GM21786 (cell line): ENCODE data around the gene FAM3A.
A peak's percentile ranks its signal among the peaks of the same experiment; 100 is the strongest.
"Not testable (repeated sequence)": the region's sequence is repeated elsewhere in the genome, so short reads cannot be mapped to it uniquely, and the experiment has no call there.

Experiments used
- ATAC-seq: cut with Tn5 transposase; IDR thresholded peaks from one replicate; pipeline ENCODE4 v1.9.1; 2021; ENCODE audit not compliant: unreplicated experiment

The FAM3A gene, protein sequence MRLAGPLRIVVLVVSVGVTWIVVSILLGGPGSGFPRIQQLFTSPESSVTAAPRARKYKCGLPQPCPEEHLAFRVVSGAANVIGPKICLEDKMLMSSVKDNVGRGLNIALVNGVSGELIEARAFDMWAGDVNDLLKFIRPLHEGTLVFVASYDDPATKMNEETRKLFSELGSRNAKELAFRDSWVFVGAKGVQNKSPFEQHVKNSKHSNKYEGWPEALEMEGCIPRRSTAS

DNA sequence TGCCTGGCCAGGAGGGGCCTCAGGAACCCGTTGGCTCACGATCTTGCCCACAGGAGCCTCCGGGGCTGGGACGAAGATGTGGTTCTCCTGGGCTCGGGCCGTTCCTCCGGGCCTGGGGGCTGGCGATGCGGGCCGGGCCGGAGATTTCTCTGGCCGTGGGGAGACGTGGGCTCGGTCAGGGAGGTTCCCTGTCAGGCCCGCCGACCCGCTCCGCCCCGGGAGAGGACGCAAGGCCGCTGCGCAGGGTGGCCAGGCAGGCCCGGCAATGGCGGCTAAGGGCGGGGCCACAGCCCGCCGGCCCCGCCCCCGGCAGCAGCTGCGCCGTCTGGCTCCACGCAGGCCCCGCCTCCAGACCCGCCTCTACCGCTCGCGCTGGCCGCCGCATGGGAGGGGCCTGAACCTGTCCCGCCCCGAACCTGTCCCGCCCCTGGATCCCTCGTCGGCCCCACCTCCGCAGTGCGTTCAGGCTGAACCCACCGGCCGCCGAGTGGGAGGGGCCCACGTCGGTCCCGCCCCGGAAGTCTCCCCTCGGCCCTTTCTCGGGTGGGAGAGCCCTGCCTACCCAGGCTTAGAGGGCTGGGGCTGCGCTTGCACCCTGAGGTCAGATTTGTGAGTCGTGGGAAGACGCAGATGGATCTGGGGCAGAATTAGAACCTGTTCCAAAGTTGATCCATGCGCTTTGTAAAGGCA is at the start of gene FAM3A:
FAM3A (minus strand) TSS at position 267 of the 690 bp plus-strand sequence. CDS start 460 bp downstream, outside the sequence.
- peak; percentile 84 for ATAC-seq

DNA sequence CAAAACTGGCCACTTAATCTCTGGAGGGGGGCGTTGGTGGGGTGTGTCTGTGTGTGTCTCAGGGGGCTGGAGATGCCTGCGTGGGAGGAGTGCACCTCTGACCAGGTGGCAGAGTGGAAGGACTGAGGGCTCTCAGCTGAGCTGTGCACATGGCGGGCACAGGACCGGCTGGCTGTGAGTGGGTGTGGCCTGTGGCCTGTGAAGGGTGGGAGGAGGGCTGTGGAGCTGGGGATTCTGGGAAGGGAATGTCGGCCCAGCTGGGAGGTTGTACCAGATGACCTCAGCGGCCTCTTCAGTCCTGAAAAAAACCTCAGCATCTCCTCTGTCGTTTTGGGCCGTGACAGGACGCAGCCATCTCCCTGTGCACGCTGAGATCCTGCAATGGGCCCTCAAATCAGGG is 46.3 kb upstream of the FAM3A start:
- ATAC-seq: not testable (repeated sequence)

DNA sequence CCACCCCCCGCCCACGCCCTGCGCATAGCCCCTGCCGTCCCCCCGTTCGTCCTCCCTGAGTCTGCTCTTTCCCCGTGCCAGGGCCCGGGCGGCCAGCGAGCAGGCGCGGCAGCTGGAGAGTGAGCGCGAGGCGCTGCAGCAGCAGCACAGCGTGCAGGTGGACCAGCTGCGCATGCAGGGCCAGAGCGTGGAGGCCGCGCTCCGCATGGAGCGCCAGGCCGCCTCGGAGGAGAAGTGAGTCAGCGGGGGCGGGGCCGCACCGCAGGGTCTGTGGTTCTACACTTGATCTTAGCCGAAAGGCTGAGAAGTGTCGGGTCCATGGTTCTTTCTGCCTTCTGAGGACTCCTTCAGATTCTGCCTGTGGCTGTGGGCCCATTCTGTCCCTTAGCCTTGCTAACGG is 44.3 kb upstream of the FAM3A start:
- not testable (repeated sequence) for ATAC-seq

DNA sequence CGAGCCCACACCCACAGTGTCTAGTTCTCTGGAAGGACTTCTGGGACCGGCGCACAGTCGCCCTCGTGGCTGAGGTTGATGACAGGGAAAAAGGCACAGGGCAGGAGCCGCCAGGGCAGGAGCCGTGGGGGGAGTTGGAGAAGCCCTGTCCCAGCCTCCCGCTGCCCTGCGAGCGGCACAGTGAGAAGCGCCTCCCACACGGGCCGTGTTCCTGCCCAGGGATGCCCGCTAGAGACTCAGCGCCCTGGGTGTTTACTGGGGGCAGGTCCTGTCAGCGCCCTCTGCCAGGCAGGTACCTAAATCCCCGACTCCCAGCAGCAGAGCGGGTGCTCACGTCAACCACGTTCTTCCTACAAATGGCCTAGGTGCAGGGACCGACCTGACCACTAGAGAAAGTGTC is 42.9 kb upstream of the FAM3A start:
- not testable (repeated sequence) for ATAC-seq

DNA sequence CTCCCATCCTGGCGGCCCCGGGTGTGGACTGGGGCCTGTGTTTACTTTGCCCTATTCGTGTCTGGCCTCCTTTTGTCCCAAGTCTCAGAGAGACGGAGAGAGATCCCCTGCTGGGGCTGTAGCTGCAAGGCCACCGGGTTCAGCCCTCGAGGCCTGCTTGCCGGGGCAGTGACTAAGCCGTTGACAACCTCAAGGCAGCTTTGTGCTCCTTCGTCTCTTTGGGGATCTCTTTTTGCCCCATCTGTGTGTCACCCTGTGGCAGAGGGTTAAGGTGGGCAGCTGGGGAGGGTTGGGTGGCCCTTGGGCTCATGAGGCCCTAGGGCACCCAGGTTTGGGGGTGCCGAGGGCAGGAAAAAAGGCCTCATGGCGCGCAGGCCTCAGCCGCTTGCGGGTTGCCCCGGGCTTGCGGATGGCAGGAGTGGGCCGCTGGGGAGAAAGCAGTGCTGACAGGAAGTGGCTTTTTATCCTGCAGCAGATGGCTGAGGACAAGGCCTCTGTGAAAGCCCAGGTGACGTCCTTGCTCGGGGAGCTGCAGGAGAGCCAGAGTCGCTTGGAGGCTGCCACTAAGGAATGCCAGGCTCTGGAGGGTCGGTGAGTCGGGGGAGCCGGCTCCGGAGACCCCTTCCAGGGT is 42.1 kb upstream of the FAM3A start:
- not testable (repeated sequence) for ATAC-seq

DNA sequence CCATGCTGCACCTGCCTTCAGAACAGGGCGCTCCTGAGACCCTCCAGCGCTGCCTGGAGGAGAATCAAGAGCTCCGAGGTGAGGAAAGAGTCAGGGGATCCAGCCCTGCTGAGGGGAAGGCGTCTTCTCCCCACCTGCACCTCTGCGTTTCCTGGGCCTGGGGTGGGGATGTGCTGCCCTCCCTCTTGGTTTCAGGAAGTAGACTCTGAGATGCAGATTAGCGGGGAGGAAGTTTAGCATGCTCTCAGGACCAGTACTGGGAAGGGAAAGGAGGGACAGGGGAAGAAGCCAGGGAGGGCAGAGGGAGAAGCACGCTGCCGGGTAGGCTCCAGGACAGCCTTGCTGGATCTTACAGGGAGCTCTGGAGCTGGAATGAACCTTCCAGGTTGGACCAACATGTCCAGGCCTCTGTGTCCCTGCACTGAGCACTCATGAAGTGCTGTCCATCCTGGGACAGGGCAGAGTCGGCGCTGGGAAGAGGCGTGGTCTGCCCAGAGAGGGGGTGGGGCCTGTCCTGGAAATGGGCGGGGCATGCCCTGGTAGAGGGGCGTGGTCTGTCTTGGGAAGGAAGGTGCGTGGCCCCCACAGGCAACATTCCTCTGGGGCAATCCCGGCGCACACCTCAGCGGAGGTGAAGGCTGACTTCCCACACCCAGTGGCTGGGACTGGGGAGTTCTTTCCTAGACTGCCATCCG is 36.2 kb upstream of the FAM3A start:
- not testable (repeated sequence) for ATAC-seq

DNA sequence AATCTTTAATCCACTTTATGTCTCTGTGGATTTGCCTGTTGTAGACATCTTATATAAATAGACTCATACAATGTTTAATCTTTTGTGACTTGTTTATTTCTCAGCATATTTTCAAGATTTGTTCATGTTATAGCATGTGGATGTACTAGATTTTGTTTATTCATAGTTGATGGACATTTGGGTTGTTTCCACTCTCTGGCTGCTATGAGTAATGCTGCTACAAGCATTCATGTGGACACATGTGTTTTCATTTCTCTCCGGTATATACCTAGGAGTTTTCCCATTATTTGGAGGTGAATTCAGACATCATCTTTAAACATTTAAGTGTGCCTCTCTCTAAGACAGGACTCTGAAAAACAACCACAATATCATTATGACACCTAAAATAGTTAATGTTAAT is 33.7 kb upstream of the FAM3A start:
- ATAC-seq: no peak

DNA sequence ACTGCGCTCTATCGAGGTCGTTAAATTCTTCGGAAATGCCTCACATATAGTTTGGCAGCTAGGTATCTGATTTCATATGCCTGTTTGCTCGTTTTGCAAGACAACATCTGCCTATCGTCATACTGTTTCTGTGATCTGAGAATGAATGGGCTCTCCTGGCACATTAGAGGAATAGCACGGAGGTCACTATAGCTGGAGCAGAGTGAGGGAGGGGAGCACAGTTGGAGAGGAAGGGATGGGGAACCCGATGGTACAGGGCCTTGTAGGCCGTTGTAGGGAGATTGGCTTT is 31.9 kb upstream of the FAM3A start:
- no peak for ATAC-seq

DNA sequence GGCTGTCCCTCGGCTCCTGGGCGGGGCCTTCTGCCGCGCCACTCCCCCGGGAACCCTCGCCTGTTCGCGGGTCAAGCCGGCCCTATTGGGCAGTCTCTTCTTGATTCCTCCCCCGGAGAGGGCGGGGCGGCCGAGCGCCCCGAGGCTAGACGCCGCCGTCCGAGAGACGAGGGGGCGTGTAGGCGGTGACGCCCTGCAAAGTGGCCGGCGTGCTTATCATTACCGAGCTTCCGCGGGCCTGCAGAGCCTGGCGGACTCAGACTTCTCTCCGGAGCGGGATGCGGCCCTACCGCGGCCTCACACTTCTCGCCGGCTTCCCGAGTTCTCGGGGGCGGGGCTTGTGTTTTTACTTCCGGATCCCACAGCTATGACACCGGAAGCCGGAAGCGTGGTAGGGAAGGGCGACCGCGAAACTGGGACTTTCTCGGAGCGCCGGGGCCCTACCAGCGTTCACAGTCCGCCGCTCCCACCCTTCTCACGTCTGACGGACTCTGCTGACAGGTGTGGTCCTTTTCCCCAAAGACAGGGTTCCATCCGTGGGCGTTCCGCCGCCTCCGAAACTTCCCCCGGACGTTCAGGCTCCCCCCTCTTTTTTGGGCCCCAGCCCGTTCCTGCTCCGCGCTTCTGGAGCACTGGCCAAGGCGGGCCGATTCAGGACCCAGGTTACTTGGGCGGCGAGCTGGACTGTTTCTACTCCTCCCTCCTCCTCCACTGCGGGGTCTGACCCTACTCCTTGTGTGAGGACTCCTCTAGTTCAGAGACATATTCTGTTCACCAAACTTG is 31.4 kb upstream of the FAM3A start, which contains the start of gene IKBKG:
IKBKG (plus strand) TSS at position 376 of the 783 bp plus-strand sequence. CDS start 4,383 bp downstream, outside the sequence.
- peak; percentile 71 for ATAC-seq

DNA sequence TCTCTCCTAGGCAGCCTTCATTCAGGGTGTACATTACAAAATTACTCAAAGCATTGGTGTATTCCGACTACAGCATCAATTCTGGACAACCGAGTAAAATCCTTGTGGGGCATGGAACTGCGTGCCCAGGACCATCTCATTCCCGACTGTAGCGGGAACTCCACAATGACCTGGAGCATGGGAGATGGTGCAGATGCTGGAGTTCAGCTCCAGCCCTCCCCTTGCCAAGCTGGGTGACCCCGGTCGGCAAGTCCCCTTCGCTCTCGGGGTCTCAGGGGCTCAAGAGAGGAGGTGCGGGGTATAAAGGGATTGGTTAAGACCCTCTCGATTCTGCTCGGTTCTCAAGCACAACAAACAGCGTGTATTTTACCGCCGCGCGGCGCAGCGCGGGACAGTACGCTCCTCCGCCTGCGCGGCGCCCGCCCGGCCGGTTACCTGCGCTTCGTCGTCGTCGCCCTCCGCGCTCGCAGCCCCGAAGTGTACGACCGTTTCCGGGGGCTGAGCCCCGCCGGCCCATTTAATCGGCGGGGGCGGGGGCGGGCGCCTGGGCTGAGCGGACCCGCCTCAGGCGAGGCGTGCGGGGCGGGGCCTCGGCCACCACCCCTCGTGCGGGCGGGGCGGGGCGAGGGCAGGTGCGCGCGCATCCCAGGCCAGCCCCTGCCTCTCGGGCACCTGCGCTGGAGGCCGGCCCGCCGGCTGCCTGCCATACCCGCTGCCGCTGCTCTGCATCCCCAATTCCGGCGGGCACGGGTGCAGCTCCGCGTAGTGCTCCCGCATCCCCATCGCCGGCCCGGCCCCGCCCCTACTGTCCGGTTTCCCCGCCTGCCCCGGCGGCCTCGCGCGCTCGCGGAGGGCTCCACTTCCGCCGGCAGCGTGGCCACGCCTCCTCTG is 30.6 kb upstream of the FAM3A start, which contains the start of gene G6PD:
G6PD (minus strand) TSS at position 493 of the 891 bp plus-strand sequence. CDS start 691 bp downstream, outside the sequence.
- peak; percentile 33 for ATAC-seq

DNA sequence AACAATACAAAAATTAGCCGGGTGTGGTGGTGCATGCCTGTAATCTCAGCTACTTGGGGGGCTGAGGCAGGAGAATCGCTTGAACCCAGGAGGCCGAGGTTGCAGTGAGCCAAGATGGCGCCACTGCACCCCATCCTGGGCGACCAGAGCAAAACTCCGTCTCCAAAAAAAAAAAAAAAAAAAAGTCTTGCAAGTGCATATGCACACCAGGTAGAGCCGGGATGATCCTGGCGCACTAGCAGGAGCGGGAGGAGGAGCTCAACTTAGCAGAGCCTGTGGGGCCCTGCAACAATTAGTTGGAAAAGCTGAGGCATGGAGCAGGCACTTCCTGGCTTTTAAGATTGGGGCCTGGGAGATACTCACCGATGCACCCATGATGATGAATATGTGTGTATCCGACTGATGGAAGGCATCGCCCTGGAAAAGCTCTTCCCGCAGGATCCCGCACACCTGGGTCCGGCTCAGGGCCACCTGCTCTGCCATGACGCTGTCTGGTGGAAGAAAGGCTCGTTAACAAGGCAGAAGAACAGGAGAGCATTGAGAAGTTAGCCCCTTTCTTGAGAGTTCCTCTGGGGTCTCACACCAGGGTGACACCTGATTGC is 29.7 kb upstream of the FAM3A start:
- no peak for ATAC-seq

DNA sequence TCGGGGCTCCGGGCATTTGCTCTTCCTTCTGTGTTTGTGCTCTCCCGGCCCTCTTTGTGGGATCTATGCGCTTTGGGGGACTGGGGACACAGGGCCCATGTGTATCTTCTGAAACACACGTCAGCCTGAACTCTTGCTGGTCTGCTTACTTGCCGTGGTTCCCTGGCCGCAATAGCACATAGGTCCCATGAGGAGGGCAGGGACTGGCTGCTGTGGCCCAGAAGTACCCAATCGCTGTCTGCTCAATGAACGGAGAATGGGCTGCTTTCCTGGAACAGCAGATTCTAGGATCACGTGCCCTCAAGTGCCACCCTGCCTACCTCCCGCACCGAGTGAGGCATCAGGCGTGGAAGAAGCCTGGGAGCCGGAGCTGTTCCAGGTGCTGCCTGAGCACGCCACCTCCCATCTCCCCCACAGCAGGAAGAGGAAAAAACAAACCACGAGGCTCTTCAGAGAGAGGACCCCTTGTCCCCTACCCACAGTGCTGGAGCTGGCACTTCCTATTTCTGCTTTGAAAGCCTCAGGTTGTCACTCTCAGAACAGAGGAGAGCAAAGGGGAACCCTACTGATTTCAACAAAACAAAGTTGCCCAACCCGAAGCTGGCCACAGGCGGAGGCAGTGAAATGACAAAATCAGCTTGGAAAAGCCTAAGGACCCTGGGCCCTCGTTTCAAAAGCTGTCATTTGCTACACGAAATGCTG is 26.8 kb upstream of the FAM3A start:
- ATAC-seq: no peak

DNA sequence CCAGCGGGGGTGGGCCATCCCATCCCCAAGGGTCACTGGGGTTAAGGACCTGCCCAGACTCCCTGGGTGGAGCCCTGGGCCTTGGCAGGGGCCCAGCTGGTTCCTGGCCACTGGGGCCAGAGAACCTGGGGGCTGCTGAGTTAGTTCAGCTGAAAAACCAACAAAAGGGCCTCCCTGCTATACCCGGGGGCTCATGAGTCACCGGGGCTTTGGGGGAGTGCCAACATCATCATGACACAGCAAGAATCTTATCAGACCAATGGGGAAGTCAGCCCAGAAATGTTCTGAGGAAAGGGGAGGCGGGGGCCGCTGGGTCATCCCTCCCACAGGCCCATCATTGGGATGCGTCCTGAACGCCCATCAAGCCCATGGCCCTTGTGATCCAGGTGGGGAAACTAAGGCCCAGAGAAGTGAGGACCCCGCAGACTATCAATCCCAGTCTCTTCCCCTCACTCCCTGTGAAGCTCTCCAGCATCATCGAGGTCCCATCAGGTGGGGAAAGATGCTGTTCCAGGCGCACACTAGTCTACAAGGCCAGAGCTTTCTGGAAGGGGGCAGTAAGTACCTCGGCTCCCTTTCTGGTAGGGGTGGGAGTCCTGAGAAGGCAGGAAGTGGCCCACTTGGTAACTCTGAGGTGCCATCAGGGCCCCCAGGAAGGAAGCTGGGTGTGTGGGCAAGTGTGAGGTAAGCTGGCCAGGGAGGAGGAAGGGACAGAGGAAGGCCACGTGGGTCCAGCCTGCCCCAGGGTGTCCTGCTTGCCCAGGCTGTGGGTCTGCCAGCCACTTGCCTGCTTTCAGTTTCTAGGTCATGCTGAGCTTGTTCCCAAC is 26.1 kb upstream of the FAM3A start:
- no peak for ATAC-seq

DNA sequence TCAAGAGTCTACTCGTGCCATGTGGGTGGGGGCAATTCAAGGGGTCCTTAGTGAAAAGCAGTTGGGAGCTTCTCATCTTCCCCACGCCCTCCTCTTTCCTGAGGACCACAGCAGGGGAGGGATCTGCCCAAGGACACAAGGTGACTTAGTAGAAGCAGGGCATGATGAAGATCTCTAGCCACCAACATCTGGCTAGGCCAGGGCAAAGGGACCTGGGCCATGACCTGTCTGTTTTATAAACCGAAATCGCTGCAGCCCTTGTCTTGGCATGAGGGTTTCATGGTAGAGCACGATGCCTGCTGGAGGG is 25.5 kb upstream of the FAM3A start:
- ATAC-seq: no peak

DNA sequence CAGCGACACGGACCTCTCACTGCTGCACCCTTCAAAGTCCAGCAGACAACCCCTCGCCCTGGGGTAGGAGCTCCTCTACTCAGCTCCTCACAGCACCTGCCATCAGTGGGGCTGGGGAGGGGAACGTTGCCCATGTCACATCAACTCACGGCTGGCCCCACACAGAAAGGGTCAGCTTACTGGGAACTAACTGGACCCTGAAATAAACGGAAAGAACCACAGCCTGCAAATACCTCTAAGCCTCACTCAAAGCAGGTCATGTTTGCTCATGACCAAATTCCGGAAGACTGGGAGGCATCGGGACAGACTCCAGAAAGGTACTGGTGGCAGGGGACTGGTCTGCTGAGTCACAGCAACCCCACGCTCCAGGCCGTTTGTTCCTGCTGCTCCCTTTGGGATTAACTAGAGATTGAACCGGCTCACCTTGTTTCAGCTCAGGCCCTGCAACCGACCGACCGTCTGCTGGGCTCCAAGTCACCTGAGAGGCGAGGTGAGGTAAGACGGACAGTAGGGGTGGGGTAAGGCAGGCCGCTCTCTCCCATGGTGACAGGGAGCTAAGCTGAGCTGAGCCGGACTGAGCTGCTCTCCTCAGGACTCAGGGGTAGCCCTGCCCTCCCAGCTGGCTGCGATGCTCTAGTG is 25.0 kb upstream of the FAM3A start:
- no peak for ATAC-seq

DNA sequence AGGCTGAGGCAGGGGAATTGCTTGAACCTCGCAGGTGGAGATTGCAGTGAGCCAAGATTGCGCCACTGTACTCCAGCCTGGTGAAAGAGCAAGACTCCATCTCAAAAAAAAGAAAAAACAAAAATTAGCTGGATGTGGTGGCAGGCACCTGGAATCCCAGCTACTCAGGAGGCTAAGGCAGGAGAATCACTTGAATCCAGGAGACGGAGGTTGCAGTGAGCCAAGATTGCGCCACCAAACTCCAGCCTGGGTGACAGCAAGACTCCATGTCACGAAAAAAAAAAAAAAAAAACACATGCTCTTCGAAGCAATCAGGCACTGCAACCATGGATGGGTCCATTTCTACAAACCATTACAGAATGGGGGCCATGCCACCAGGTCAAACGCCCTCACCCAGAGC is 24.3 kb upstream of the FAM3A start:
- not testable (repeated sequence) for ATAC-seq

DNA sequence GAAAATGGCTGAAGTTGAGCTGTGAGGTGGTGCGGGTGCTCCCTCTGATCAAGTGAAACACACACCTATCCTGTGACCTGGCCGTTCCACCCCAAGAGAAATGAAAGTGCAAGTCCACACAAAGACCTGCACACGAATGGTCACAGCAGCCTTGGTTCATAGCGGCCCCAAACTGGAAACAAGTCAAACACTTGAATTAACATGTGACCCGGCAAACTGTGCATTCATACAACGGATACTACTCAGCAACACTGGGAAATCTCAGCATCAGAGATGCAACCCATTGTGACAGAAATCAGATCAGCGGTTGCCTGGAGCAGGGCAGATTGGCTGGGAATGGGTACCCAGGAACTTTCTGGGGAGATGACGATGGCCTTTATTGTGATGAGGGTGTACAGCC is 23.0 kb upstream of the FAM3A start:
- no peak for ATAC-seq

DNA sequence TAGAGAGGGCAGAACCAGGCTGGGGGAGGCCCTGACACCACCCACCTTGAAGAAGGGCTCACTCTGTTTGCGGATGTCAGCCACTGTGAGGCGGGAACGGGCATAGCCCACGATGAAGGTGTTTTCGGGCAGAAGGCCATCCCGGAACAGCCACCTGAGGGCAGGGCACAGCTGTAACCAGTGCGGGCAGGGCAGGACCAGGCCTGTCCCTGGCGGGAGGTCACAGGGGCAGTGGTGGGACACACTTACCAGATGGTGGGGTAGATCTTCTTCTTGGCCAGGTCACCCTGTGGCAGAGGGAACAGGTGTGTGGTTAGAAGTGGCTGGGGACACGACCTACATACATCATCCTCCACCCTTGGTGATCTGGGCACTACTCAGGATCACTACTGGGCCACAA is 19.9 kb upstream of the FAM3A start:
- no peak for ATAC-seq
